ENCODE measurements around the gene UGT1A6.
"Not testable (repeated sequence)": the region's sequence is repeated elsewhere in the genome, so short reads cannot be mapped to it uniquely, and the experiment has no call there.

UGT1A6 gene

GRCh38 chr2:233692648-233693047 is at the start of gene UGT1A6:
UGT1A6 (plus strand) TSS chr2:233692890; CDS start chr2:233693005, 115 bp downstream.
- ChIA-PET POLR2A (no interaction called here), CTCF (no interaction called here)
- TF ChIP-seq CTCF (IDR thresholded peaks at IDR 0.05; ENCODE audit: insufficient read depth, low read length, missing control alignments) = no peak
- no peak for DNase-seq (ENCODE audit: low read depth, low spot score)
- H3K4me3 ChIP-seq (ENCODE audit: low read depth, low read length) = no peak within 1 kb of the TSS

GRCh38 chr2:233643128-233643527 is 49.6 kb upstream of the UGT1A6 start:
- TF ChIP-seq CTCF (IDR thresholded peaks at IDR 0.05; ENCODE audit: insufficient read depth, low read length, missing control alignments) = peak; percentile 9
- no peak for DNase-seq (ENCODE audit: low read depth, low spot score)
- ChIA-PET POLR2A (no interaction called here), CTCF (no interaction called here)
- H3K4me3 ChIP-seq (ENCODE audit: low read depth, low read length) = no peak overlapping the region

DNA sequence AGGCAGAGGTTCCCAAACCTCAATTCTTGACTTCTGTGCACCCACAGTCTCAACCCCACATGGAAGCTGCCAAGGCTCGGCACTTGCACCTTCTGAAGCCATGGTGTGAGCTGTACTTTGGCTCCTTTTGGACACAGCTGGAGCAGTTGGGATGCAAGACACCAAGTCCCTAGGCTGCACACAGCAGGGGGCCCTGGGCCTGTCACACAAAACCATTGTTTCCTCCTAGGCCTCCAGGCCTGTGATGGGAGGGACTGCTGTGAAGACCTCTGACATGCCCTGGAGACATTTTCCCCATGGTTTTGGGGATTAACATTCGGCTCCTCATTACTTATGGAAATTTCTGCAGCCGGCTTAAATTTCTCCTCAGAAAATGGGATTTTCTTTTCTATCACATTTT is 46.7 kb upstream of the UGT1A6 start:
- DNase-seq (ENCODE audit: low read depth, low spot score); CTCF ChIA-PET; POLR2A ChIA-PET; H3K4me3 ChIP-seq (ENCODE audit: low read depth, low read length): not testable (repeated sequence)

DNA sequence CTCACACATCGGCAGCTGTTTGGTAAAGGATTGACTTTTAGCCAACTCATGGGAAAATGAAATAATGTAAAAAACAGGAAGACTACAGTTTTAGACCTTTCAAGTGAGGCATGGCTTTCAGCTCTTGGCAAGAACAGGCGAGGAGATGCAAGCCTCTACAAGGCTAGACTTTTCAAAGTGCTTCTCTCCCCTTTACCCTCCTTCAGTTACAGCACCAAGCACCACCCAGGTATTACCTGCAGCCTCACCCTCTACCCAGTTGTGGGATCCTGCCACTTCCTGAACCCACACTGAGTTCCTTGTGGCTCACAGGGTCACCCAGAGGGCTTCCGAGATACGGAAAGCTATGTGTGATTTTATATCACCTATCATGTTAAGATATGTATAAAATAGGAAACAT is 41.7 kb upstream of the UGT1A6 start:
- POLR2A ChIA-PET = no interaction called here
- CTCF ChIA-PET = no interaction called here

GRCh38 chr2:233651430-233651829 is 41.3 kb upstream of the UGT1A6 start:
- H3K4me3 ChIP-seq (ENCODE audit: low read depth, low read length) = no peak overlapping the region
- DNase-seq (ENCODE audit: low read depth, low spot score) = no peak
- POLR2A ChIA-PET = no interaction called here
- no peak for TF ChIP-seq CTCF (IDR thresholded peaks at IDR 0.05; ENCODE audit: insufficient read depth, low read length, missing control alignments)
- CTCF ChIA-PET = no interaction called here

More for the DNA sequence above, 41.7 kb upstream of the UGT1A6 start:
- no peak for DNase-seq (ENCODE audit: low read depth, low spot score)
- no peak for TF ChIP-seq CTCF (IDR thresholded peaks at IDR 0.05; ENCODE audit: insufficient read depth, low read length, missing control alignments)
- no peak overlapping the region for H3K4me3 ChIP-seq (ENCODE audit: low read depth, low read length)

DNA sequence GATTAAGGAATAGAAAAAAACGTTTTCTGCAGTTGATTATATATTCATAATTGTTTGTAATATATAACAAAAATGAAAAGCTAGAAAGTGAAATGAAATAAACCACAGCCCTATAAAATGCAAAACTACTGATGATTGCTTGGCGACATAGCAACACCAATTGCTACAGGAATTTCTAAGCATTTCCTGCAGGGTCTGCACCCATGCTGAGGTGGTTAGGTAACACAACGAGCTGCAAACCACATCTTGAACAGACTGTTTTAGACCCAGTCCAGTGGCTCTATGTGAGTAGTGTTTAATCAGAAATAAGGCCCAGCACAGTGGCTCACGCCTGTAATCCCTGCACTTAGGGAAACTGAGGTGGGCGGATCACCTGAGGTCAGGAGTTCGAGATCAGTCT is 38.2 kb upstream of the UGT1A6 start:
- no peak for DNase-seq (ENCODE audit: low read depth, low spot score)
- no peak for TF ChIP-seq CTCF (IDR thresholded peaks at IDR 0.05; ENCODE audit: insufficient read depth, low read length, missing control alignments)
- ChIA-PET POLR2A (no interaction called here), CTCF (no interaction called here)
- H3K4me3 ChIP-seq (ENCODE audit: low read depth, low read length) = no peak overlapping the region

DNA sequence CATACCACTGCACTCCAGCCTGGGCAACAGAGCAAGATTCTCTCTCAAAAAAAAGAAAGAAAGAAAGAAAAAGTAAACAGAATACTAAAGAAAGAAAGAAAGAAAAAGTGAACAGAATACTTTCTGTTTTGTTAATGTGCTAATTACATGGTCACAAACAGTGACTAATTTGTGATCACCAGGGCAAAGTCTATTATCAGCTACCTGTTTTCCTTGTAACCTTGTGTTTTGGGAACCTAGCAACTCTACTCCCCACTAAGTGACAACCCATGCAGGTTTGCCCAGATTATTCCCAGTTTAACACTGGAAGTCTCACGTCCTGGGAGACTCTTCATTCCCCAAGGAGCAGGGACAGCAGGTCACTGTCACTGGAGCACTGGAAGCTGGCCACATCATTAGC is 37.6 kb upstream of the UGT1A6 start:
- TF ChIP-seq CTCF (IDR thresholded peaks at IDR 0.05; ENCODE audit: insufficient read depth, low read length, missing control alignments) = no peak
- H3K4me3 ChIP-seq (ENCODE audit: low read depth, low read length) = no peak overlapping the region
- no peak for DNase-seq (ENCODE audit: low read depth, low spot score)
- POLR2A ChIA-PET = no interaction called here
- CTCF ChIA-PET = no interaction called here

GRCh38 chr2:233655943-233656342 is 36.7 kb upstream of the UGT1A6 start:
- H3K4me3 ChIP-seq (ENCODE audit: low read depth, low read length); CTCF ChIA-PET; DNase-seq (ENCODE audit: low read depth, low spot score); POLR2A ChIA-PET: not testable (repeated sequence)
